Measurements from ENCODE around the gene RRH.
"Not testable (repeated sequence)": the region's sequence is repeated elsewhere in the genome, so short reads cannot be mapped to it uniquely, and the experiment has no call there.

RRH gene

GRCh38 chr4:109827672-109828071 lies at the start of gene RRH:
Gene RRH (plus strand): TSS chr4:109827972. CDS start chr4:109828028, 56 bp downstream.
- Histone ChIP-seq H3K9me3 (ENCODE audit: control insufficient read depth, low read depth, low read length) (no peaks in the 10 kb centered on the region), H3K36me3 (ENCODE audit: control insufficient read depth, low read depth, low read length) (peaks cover 38% of the 10 kb centered on the region), H3K27me3 (ENCODE audit: control insufficient read depth, insufficient read depth, low read length) (no peaks in the 10 kb centered on the region), H3K4me1 (ENCODE audit: control insufficient read depth, low read depth, low read length) (no peaks in the 10 kb centered on the region), H3K9ac (ENCODE audit: low read length) (no peak within 1 kb of the TSS), H3K4me3 (ENCODE audit: low read length) (no peak within 1 kb of the TSS), H3K27ac (ENCODE audit: low read length) (no peak within 1 kb of the TSS)

GRCh38 chr4:109782092-109782491 lies 45.7 kb upstream of the RRH start:
- not testable (repeated sequence) for H3K4me1 ChIP-seq (ENCODE audit: control insufficient read depth, low read depth, low read length); H3K27me3 ChIP-seq (ENCODE audit: control insufficient read depth, insufficient read depth, low read length); H3K27ac ChIP-seq (ENCODE audit: low read length); H3K4me3 ChIP-seq (ENCODE audit: low read length); H3K9me3 ChIP-seq (ENCODE audit: control insufficient read depth, low read depth, low read length); H3K36me3 ChIP-seq (ENCODE audit: control insufficient read depth, low read depth, low read length); H3K9ac ChIP-seq (ENCODE audit: low read length)

GRCh38 chr4:109786846-109787245 lies 40.9 kb upstream of the RRH start:
- no peak overlapping the region for H3K4me3 ChIP-seq (ENCODE audit: low read length)
- H3K9me3 ChIP-seq (ENCODE audit: control insufficient read depth, low read depth, low read length): no peaks in the 10 kb centered on the region
- H3K27ac ChIP-seq (ENCODE audit: low read length): no peak overlapping the region
- no peaks in the 10 kb centered on the region for H3K36me3 ChIP-seq (ENCODE audit: control insufficient read depth, low read depth, low read length)
- no peaks in the 10 kb centered on the region for H3K27me3 ChIP-seq (ENCODE audit: control insufficient read depth, insufficient read depth, low read length)
- no peak overlapping the region for H3K9ac ChIP-seq (ENCODE audit: low read length)
- no peaks in the 10 kb centered on the region for H3K4me1 ChIP-seq (ENCODE audit: control insufficient read depth, low read depth, low read length)

- Histone ChIP-seq H3K9ac (ENCODE audit: low read length) (no peak overlapping the region), H3K4me3 (ENCODE audit: low read length) (no peak overlapping the region), H3K9me3 (ENCODE audit: control insufficient read depth, low read depth, low read length) (no peaks in the 10 kb centered on the region)
Measured at GRCh38 chr4:109787807-109788206, 40.0 kb upstream of the RRH start.

GRCh38 chr4:109795059-109795458 lies 32.7 kb upstream of the RRH start:
- H3K4me3 ChIP-seq (ENCODE audit: low read length): no peak overlapping the region
- H3K36me3 ChIP-seq (ENCODE audit: control insufficient read depth, low read depth, low read length): no peaks in the 10 kb centered on the region
- no peaks in the 10 kb centered on the region for H3K9me3 ChIP-seq (ENCODE audit: control insufficient read depth, low read depth, low read length)
- H3K4me1 ChIP-seq (ENCODE audit: control insufficient read depth, low read depth, low read length): no peaks in the 10 kb centered on the region
- H3K27me3 ChIP-seq (ENCODE audit: control insufficient read depth, insufficient read depth, low read length): no peaks in the 10 kb centered on the region
- H3K9ac ChIP-seq (ENCODE audit: low read length): no peak overlapping the region
- no peak overlapping the region for H3K27ac ChIP-seq (ENCODE audit: low read length)

More at GRCh38 chr4:109787807-109788206, 40.0 kb upstream of the RRH start:
- no peaks in the 10 kb centered on the region for H3K4me1 ChIP-seq (ENCODE audit: control insufficient read depth, low read depth, low read length)
- H3K27ac ChIP-seq (ENCODE audit: low read length): no peak overlapping the region
- H3K27me3 ChIP-seq (ENCODE audit: control insufficient read depth, insufficient read depth, low read length): no peaks in the 10 kb centered on the region
- H3K36me3 ChIP-seq (ENCODE audit: control insufficient read depth, low read depth, low read length): no peaks in the 10 kb centered on the region

- Histone ChIP-seq H3K27me3 (ENCODE audit: control insufficient read depth, insufficient read depth, low read length) (no peaks in the 10 kb centered on the region), H3K4me3 (ENCODE audit: low read length) (no peak overlapping the region), H3K4me1 (ENCODE audit: control insufficient read depth, low read depth, low read length) (no peaks in the 10 kb centered on the region), H3K36me3 (ENCODE audit: control insufficient read depth, low read depth, low read length) (no peaks in the 10 kb centered on the region), H3K27ac (ENCODE audit: low read length) (no peak overlapping the region), H3K9ac (ENCODE audit: low read length) (no peak overlapping the region), H3K9me3 (ENCODE audit: control insufficient read depth, low read depth, low read length) (no peaks in the 10 kb centered on the region)
Measured at GRCh38 chr4:109798866-109799265, 28.9 kb upstream of the RRH start.

GRCh38 chr4:109801099-109801789 lies 26.5 kb upstream of the RRH start:
- no peak overlapping the region for H3K4me3 ChIP-seq (ENCODE audit: low read length)
- no peaks in the 10 kb centered on the region for H3K36me3 ChIP-seq (ENCODE audit: control insufficient read depth, low read depth, low read length)
- H3K27ac ChIP-seq (ENCODE audit: low read length): no peak overlapping the region
- H3K9ac ChIP-seq (ENCODE audit: low read length): no peak overlapping the region
- H3K9me3 ChIP-seq (ENCODE audit: control insufficient read depth, low read depth, low read length): no peaks in the 10 kb centered on the region
- H3K4me1 ChIP-seq (ENCODE audit: control insufficient read depth, low read depth, low read length): no peaks in the 10 kb centered on the region
- H3K27me3 ChIP-seq (ENCODE audit: control insufficient read depth, insufficient read depth, low read length): no peaks in the 10 kb centered on the region

- H3K27ac ChIP-seq (ENCODE audit: low read length): no peak within 1 kb of the TSS
- H3K36me3 ChIP-seq (ENCODE audit: control insufficient read depth, low read depth, low read length): no peaks in the 10 kb centered on the region
Measured at GRCh38 chr4:109801895-109802319, 25.9 kb upstream of the RRH start, which contains the start of gene CFI. Gene CFI (minus strand): TSS chr4:109801999. CDS start chr4:109801971, 28 bp downstream.

GRCh38 chr4:109803924-109804571 lies 23.7 kb upstream of the RRH start:
- Histone ChIP-seq H3K4me3 (ENCODE audit: low read length) (no peak overlapping the region), H3K4me1 (ENCODE audit: control insufficient read depth, low read depth, low read length) (no peaks in the 10 kb centered on the region), H3K9me3 (ENCODE audit: control insufficient read depth, low read depth, low read length) (no peaks in the 10 kb centered on the region), H3K9ac (ENCODE audit: low read length) (no peak overlapping the region), H3K27me3 (ENCODE audit: control insufficient read depth, insufficient read depth, low read length) (no peaks in the 10 kb centered on the region), H3K36me3 (ENCODE audit: control insufficient read depth, low read depth, low read length) (no peaks in the 10 kb centered on the region), H3K27ac (ENCODE audit: low read length) (no peak overlapping the region)

More at GRCh38 chr4:109801895-109802319, 25.9 kb upstream of the RRH start, which contains the start of gene CFI:
- Histone ChIP-seq H3K27me3 (ENCODE audit: control insufficient read depth, insufficient read depth, low read length) (no peaks in the 10 kb centered on the region), H3K4me1 (ENCODE audit: control insufficient read depth, low read depth, low read length) (no peaks in the 10 kb centered on the region), H3K9ac (ENCODE audit: low read length) (no peak within 1 kb of the TSS), H3K9me3 (ENCODE audit: control insufficient read depth, low read depth, low read length) (no peaks in the 10 kb centered on the region), H3K4me3 (ENCODE audit: low read length) (no peak within 1 kb of the TSS)

- no peak overlapping the region for H3K4me3 ChIP-seq (ENCODE audit: low read length)
- no peak overlapping the region for H3K9ac ChIP-seq (ENCODE audit: low read length)
- no peaks in the 10 kb centered on the region for H3K36me3 ChIP-seq (ENCODE audit: control insufficient read depth, low read depth, low read length)
- no peaks in the 10 kb centered on the region for H3K9me3 ChIP-seq (ENCODE audit: control insufficient read depth, low read depth, low read length)
- H3K27me3 ChIP-seq (ENCODE audit: control insufficient read depth, insufficient read depth, low read length): no peaks in the 10 kb centered on the region
- peaks cover 8% of the 10 kb centered on the region for H3K4me1 ChIP-seq (ENCODE audit: control insufficient read depth, low read depth, low read length)
- H3K27ac ChIP-seq (ENCODE audit: low read length): no peak overlapping the region
Measured at GRCh38 chr4:109809655-109810054, 18.1 kb upstream of the RRH start.

- H3K4me3 ChIP-seq (ENCODE audit: low read length): no peak overlapping the region
- H3K27ac ChIP-seq (ENCODE audit: low read length): no peak overlapping the region
- H3K9me3 ChIP-seq (ENCODE audit: control insufficient read depth, low read depth, low read length): no peaks in the 10 kb centered on the region
- H3K27me3 ChIP-seq (ENCODE audit: control insufficient read depth, insufficient read depth, low read length): no peaks in the 10 kb centered on the region
- peaks cover 8% of the 10 kb centered on the region for H3K4me1 ChIP-seq (ENCODE audit: control insufficient read depth, low read depth, low read length)
- H3K36me3 ChIP-seq (ENCODE audit: control insufficient read depth, low read depth, low read length): no peaks in the 10 kb centered on the region
- H3K9ac ChIP-seq (ENCODE audit: low read length): no peak overlapping the region
Measured at GRCh38 chr4:109810552-109811387, 17.0 kb upstream of the RRH start.
